Left lung (tissue), 10 donors: Measurements from ENCODE around the gene ZHX3. TPM values are rescaled to one million over a fixed set of nuclear protein-coding genes. Genes with fewer than 3 reads are reported as not detected.
A peak's percentile ranks its signal among the peaks of the same experiment; 100 is the strongest.

Experiments used
- ATAC-seq: fragments of 200-7000 bp; cut with Tn5 transposase; one replicate; pipeline ENCODE4 v1.9.1; 2020; ENCODE audit warnings: moderate library complexity
- DNase-seq, 4 donors: peaks; one replicate each; pipeline ENCODE4 v3.0.0-alpha.2; 2013 to 2020
- H3K27ac ChIP-seq, 2 donors: fragments of 200-600 bp; sonication (generic) in 1 of 2; one replicate each; pipeline versions ENCODE4 v1.5.0 to v1.8.0; 2020 to 2021
- H3K27me3 ChIP-seq, 2 donors: fragments of 200-600 bp; sonication (generic) in 1 of 2; one replicate each; pipeline versions ENCODE4 v1.5.0 to v1.8.0; 2020 to 2021
- H3K36me3 ChIP-seq, 2 donors: fragments of 200-600 bp; sonication (generic) in 1 of 2; one replicate each; pipeline versions ENCODE4 v1.5.0 to v1.8.0; 2020 to 2021
- H3K4me1 ChIP-seq, 2 donors: fragments of 200-600 bp; one replicate each; pipeline ENCODE4 v1.8.0; 2021
- H3K4me3 ChIP-seq, 2 donors: fragments of 200-600 bp; sonication (generic) in 1 of 2; one replicate each; pipeline versions ENCODE4 v1.5.0 to v1.8.0; 2020 to 2021; ENCODE audit warnings: mild to moderate bottlenecking in 1 of 2
- H3K9me3 ChIP-seq, 2 donors: fragments of 200-600 bp; sonication (generic) in 1 of 2; one replicate each; pipeline versions ENCODE4 v1.5.0 to v1.8.0; 2020 to 2021
- CTCF ChIP-seq, 2 donors: fragments of 200-600 bp; sonication (generic) in 1 of 2; IDR thresholded peaks; one replicate each; pipeline versions ENCODE4 v1.5.0 to v1.8.0; 2021; ENCODE audit warnings: antibody characterized with exemption in 2 of 2
- intact Hi-C, 2 donors: fragments of 100-400 bp; cut with DNase I; formaldehyde crosslinking; loops; one replicate each; pipeline versions ENCODE4 v1.11.2 to v1.14.2; 2022
- polyA plus RNA-seq, 6 donors: library from polyadenylated mRNA; unstranded; fragments of 120-200 nt; gene quantifications; one replicate each; pipeline ENCODE4 v1.2.1, GENCODE V29; 2013; ENCODE audit not compliant: insufficient read length in 6 of 6
- total RNA-seq, 2 donors: library from RNA; stranded (reverse); fragmentation: NEBNext Ultra II Directional; extraction: Animal tissue kit (Norgen Biotek cat#: 25700); gene quantifications; one replicate each; pipeline ENCODE4 v1.2.1, GENCODE V29; 2021
- donor health status: DM: no; HTN: yes; CAD: no.
- donor health status: DM: no; HTN: no; CAD: no.

Gene ZHX3
- total and polyA plus RNA-seq, 8 donors = 8.1 to 47.9 (median 11.2) TPM

DNA sequence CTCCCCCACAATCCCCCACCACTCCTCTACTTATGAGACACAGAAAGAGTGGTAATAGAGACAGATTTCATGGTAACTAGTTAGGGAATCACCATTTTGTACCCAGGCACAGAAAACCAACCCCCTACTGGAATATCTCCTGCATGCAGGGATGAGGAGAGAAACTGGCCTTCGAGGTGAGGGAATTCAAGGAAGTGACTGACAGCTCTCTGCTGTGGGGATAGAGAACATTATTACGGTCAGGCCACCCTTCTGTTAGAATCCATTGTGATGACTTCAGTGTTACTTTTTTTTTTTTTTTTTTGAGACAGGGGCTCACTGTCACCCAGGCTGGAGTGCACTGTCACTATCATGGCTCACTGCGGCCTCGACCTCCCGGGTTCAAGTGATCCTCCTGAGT is 9.6 kb upstream of the ZHX3 start:
- no peak for DNase-seq
- intact Hi-C loops = no loop called here
- no peak for ATAC-seq
- Histone ChIP-seq H3K4me1 (peaks cover 13 to 20% of the 10 kb centered on the region in 2 donors), H3K36me3 (no peaks in the 10 kb centered on the region), H3K27ac (no peak overlapping the region), H3K9me3 (no peaks in the 10 kb centered on the region), H3K27me3 (no peaks in the 10 kb centered on the region), H3K4me3 (no peak overlapping the region)
- TF ChIP-seq CTCF (IDR thresholded peaks at IDR 0.05) = no peak

DNA sequence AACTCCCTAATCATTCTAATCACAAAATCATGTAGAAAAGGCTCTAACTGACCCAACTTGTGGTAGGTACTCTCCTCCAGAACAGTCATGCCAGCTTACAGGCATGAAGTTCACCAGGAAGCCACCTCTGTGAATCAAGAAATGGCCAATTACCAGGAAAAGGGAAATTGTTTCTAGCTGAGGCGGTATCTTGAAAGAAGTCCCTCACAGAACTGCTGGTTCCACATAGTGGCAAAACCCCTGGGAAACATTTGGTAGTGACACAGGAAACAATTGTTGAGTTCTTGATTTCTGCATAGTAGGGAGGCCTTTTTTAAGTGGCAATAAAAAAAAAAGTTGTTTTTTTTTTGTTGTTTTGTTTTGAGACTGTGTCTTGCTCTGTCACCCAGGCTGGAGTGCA is 3.4 kb upstream of the ZHX3 start:
- no peaks in the 10 kb centered on the region for H3K27me3 ChIP-seq
- H3K36me3 ChIP-seq = no peaks in the 10 kb centered on the region
- intact Hi-C loops = no loop called here
- H3K4me1 ChIP-seq = peaks cover 5 to 28% of the 10 kb centered on the region in 2 donors
- H3K27ac ChIP-seq = peak overlapping the region; percentile 2 to 46
- DNase-seq (no peak), ATAC-seq (no peak)
- no peak for TF ChIP-seq CTCF (IDR thresholded peaks at IDR 0.05)
- H3K9me3 ChIP-seq = no peaks in the 10 kb centered on the region
- H3K4me3 ChIP-seq = no peak overlapping the region

DNA sequence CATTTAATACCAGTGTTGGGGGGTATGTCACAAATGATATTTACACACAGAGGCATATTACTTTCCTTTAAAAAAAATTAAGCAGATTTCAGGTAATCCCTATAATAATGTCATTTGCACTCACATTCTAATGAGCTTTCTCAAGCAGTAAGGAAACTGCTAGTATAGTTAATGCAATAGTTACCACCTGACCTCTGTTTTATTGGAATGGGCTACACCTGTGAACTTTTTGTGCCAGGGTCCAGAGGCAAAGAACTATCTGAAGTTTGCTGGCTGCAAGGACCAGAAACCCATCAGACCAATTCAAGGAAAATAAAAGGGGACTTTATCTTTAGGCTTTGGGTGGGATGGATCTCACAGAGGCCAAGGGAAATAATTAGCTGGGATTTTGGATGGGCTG is 2.9 kb upstream of the ZHX3 start:
- H3K4me1 ChIP-seq = peaks cover 5 to 28% of the 10 kb centered on the region in 2 donors
- peak overlapping the region in 1 of 2 donors; percentile 46 for H3K27ac ChIP-seq
- no peaks in the 10 kb centered on the region for H3K27me3 ChIP-seq
- intact Hi-C loops = no loop called here
- DNase-seq (no peak), ATAC-seq (no peak)
- H3K9me3 ChIP-seq = no peaks in the 10 kb centered on the region
- no peaks in the 10 kb centered on the region for H3K36me3 ChIP-seq
- H3K4me3 ChIP-seq = no peak overlapping the region
- TF ChIP-seq CTCF (IDR thresholded peaks at IDR 0.05) = no peak

GRCh38 chr20:41318271-41318649 is 729 bp upstream of the ZHX3 start:
- Histone ChIP-seq H3K4me3 (peak overlapping the region; percentile 19 to 51), H3K27ac (peak overlapping the region in 1 of 2 donors; percentile 81), H3K9me3 (no peaks in the 10 kb centered on the region), H3K4me1 (peaks cover 5 to 28% of the 10 kb centered on the region in 2 donors), H3K36me3 (no peaks in the 10 kb centered on the region), H3K27me3 (no peaks in the 10 kb centered on the region)
- no peak for TF ChIP-seq CTCF (IDR thresholded peaks at IDR 0.05)
- no peak for DNase-seq
- ATAC-seq = no peak
- intact Hi-C loops = no loop called here

GRCh38 chr20:41316602-41317545 is 657 bp downstream of the ZHX3 start:
- DNase-seq (peak; percentile 51 to 91 (median 72)), ATAC-seq (peak; percentile 66)
- Histone ChIP-seq H3K36me3 (no peaks in the 10 kb centered on the region), H3K27ac (peak overlapping the region; percentile 81 to 89), H3K27me3 (no peaks in the 10 kb centered on the region), H3K4me1 (peaks cover 5 to 28% of the 10 kb centered on the region in 2 donors), H3K9me3 (no peaks in the 10 kb centered on the region), H3K4me3 (peak overlapping the region; percentile 51 to 80)
- no peak for TF ChIP-seq CTCF (IDR thresholded peaks at IDR 0.05)
- intact Hi-C loops = no loop called here
